Measurements from ENCODE around the gene ZNF445. TPM values are rescaled to one million over a fixed set of nuclear protein-coding genes. Genes with fewer than 3 reads are reported as not detected.

The ZNF445 gene
- total RNA-seq, 1 donor from 2014 or later: 28.3 TPM

DNA sequence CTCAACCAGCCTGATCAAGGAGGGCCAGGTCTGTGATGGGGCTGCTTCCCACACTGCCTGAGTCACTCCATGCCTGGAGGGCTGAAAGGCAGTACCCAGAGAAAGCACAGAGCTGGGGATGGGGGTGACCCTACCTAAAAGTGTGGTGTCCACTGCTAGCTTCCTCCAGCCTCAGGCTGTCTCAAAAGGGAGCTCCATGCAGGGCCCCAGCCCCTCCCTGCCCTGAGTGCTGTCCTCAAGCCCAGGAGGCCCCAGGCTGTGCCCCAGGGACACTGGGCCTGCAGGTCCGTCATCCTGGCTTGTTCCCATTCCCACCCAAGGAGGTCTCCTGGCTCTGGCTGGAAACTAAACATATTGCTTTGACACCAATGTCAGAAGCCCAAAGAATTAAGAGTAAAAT is 56.8 kb downstream of the ZNF445 start:
- Mint-ChIP-seq H3K36me3 (no peaks in the 10 kb centered on the region), H3K4me3 (no peak overlapping the region), H3K9me3 (peaks cover 6% of the 10 kb centered on the region), H3K27me3 (ENCODE audit: insufficient read depth, low read depth) (peaks cover 8% of the 10 kb centered on the region), H3K4me1 (peaks cover 14% of the 10 kb centered on the region), H3K27ac (no peak overlapping the region)
- no peak overlapping the region for H2AFZ ChIP-seq (replicated peaks)
- no peak overlapping the region for H3K4me3 ChIP-seq
- TF ChIP-seq, protein P1, sequence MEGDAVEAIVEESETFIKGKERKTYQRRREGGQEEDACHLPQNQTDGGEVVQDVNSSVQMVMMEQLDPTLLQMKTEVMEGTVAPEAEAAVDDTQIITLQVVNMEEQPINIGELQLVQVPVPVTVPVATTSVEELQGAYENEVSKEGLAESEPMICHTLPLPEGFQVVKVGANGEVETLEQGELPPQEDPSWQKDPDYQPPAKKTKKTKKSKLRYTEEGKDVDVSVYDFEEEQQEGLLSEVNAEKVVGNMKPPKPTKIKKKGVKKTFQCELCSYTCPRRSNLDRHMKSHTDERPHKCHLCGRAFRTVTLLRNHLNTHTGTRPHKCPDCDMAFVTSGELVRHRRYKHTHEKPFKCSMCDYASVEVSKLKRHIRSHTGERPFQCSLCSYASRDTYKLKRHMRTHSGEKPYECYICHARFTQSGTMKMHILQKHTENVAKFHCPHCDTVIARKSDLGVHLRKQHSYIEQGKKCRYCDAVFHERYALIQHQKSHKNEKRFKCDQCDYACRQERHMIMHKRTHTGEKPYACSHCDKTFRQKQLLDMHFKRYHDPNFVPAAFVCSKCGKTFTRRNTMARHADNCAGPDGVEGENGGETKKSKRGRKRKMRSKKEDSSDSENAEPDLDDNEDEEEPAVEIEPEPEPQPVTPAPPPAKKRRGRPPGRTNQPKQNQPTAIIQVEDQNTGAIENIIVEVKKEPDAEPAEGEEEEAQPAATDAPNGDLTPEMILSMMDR (IDR thresholded peaks at IDR 0.05): no peak
- no peak for TF ChIP-seq EZH2phosphoT487 (IDR thresholded peaks at IDR 0.05)
- no peak for TF ChIP-seq EZH2 (IDR thresholded peaks at IDR 0.05)
- H3K79me2 ChIP-seq (ENCODE audit: low read depth): no peaks in the 10 kb centered on the region
- no peaks in the 10 kb centered on the region for H3K27me3 ChIP-seq
- H4K20me1 ChIP-seq (ENCODE audit: low read depth): no peaks in the 10 kb centered on the region
- H3K4me1 ChIP-seq: no peaks in the 10 kb centered on the region
- H3K27ac ChIP-seq: no peak overlapping the region
- H3F3A ChIP-seq (ENCODE audit: low read depth): no peaks in the 10 kb centered on the region
- H3K9me3 ChIP-seq (ENCODE audit: low read depth): no peaks in the 10 kb centered on the region
- no peaks in the 10 kb centered on the region for H3K36me3 ChIP-seq
- DNase-seq (ENCODE audit: low spot score): no peak
- no peak overlapping the region for H3K4me2 ChIP-seq
- no peak overlapping the region for H3K9ac ChIP-seq

DNA sequence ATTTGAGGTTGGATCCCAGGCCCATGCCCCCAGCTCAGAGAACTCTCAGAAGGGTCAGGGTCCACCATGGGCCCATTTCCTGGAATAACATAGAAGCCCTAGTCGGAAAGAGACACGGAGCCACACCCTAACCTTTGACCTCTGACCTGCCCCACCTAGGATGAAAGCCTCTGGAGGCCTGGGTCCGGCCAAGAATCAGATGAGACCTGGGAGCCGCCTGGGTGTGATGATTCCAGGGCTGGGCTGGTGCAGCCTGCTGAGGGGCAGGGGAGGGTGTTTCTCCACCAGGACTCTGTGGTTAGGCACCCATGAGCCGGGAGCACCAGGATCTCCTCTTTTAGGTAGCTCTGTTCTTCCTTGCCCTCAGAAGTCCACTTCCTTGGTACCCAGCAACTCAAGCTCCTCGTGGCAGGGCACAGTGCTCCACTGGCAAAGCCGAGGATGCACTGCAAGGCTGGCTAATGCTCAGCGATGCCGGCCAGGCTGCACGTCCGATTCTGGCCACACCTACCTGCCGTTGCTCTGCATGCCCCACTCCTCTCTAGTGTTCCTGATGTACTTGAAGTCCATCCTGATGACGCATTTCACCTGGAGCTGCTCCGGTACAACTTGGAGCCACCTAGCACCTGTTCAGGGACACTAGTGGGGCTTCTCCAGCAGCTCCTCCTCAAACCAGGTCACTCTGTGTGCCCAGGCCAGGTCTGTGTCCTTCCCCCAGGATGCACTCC is 57.4 kb downstream of the ZNF445 start:
- Histone ChIP-seq H3K9ac (no peak overlapping the region), H2AFZ (replicated peaks) (no peak overlapping the region), H3K27me3 (no peaks in the 10 kb centered on the region), H4K20me1 (ENCODE audit: low read depth) (no peaks in the 10 kb centered on the region), H3K36me3 (no peaks in the 10 kb centered on the region), H3K4me1 (no peaks in the 10 kb centered on the region), H3K9me3 (ENCODE audit: low read depth) (no peaks in the 10 kb centered on the region), H3K4me3 (no peak overlapping the region), H3K79me2 (ENCODE audit: low read depth) (no peaks in the 10 kb centered on the region), H3K27ac (no peak overlapping the region), H3F3A (ENCODE audit: low read depth) (no peaks in the 10 kb centered on the region), H3K4me2 (no peak overlapping the region)
- Mint-ChIP-seq H3K27ac (peak overlapping the region; percentile 46), H3K27me3 (ENCODE audit: insufficient read depth, low read depth) (peaks cover 8% of the 10 kb centered on the region), H3K9me3 (peaks cover 6% of the 10 kb centered on the region), H3K36me3 (no peaks in the 10 kb centered on the region), H3K4me3 (no peak overlapping the region), H3K4me1 (peaks cover 14% of the 10 kb centered on the region)
- no peak for DNase-seq (ENCODE audit: low spot score)
- TF ChIP-seq, protein P1 (IDR thresholded peaks at IDR 0.05): no peak
- TF ChIP-seq EZH2phosphoT487 (IDR thresholded peaks at IDR 0.05) (no peak), EZH2 (IDR thresholded peaks at IDR 0.05) (no peak)

DNA sequence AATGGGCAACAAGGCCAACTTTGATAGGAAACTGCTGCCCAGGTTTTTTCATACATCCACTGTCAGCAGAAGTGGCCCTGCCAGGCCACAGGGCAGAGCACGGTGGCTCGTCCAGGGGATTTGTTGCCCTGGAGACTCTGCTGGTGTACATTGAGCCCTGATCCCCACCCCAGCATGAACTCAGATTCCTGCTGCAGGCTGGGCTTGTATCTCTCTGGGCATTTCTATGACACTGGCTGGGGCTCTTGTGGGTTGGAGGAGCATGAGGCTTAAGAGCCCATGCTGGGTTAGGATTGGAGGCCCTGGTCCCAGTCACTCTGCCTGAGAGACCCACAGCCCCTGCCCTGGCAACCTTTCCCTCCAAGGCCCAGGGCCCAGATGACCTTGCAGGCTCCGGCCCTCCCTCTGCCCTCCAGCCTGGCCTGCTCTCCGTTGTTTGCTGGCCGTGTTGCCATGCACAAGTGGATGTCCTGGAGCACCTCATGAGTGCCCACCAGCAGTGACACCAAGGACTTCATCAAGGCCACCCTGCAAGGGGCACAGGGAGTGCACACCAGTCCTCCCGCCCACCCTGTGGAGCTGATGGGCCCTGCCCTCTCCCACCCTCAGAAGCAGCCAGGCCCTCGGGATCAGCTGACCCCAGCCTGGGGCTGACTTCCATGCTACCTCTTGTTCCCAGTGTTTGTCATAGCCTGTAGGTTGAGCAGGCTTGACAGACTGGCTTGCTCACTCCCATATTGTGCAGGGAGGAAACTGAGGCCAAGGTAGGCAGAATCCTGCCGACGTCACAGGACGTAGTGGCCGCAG is 58.2 kb downstream of the ZNF445 start:
- Histone ChIP-seq H4K20me1 (ENCODE audit: low read depth) (no peaks in the 10 kb centered on the region), H3K9ac (no peak overlapping the region), H3K79me2 (ENCODE audit: low read depth) (no peaks in the 10 kb centered on the region), H3K9me3 (ENCODE audit: low read depth) (no peaks in the 10 kb centered on the region), H3K4me2 (no peak overlapping the region), H3K36me3 (no peaks in the 10 kb centered on the region), H3F3A (ENCODE audit: low read depth) (no peaks in the 10 kb centered on the region), H3K4me1 (no peaks in the 10 kb centered on the region), H2AFZ (replicated peaks) (peak overlapping the region; percentile 12), H3K27ac (no peak overlapping the region), H3K4me3 (no peak overlapping the region), H3K27me3 (no peaks in the 10 kb centered on the region)
- H3K9me3 Mint-ChIP-seq: peaks cover 6% of the 10 kb centered on the region
- H3K27ac Mint-ChIP-seq: no peak overlapping the region
- H3K4me3 Mint-ChIP-seq: peak overlapping the region; percentile 13
- peaks cover 8% of the 10 kb centered on the region for H3K27me3 Mint-ChIP-seq (ENCODE audit: insufficient read depth, low read depth)
- peak; percentile 25 for DNase-seq (ENCODE audit: low spot score)
- no peaks in the 10 kb centered on the region for H3K36me3 Mint-ChIP-seq
- peaks cover 10% of the 10 kb centered on the region for H3K4me1 Mint-ChIP-seq
- TF ChIP-seq EZH2phosphoT487 (IDR thresholded peaks at IDR 0.05) (no peak), EZH2 (IDR thresholded peaks at IDR 0.05) (no peak)
- TF ChIP-seq, protein P1 (IDR thresholded peaks at IDR 0.05): no peak

All from neural progenitor cell (in vitro differentiated cells).